Measurements from ENCODE around the gene ALDH3B2.
"Not testable (repeated sequence)": the region's sequence is repeated elsewhere in the genome, so short reads cannot be mapped to it uniquely, and the experiment has no call there.

Gene ALDH3B2

GRCh38 chr11:67628710-67629385, 45.6 kb downstream of the ALDH3B2 start:
- no peak for DNase-seq

GRCh38 chr11:67627812-67628624, 46.4 kb downstream of the ALDH3B2 start:
- no peak for DNase-seq

- DNase-seq: no peak
Observed at GRCh38 chr11:67627441-67627811, 47.0 kb downstream of the ALDH3B2 start.

- DNase-seq: no peak
Observed at GRCh38 chr11:67626970-67627369, 47.5 kb downstream of the ALDH3B2 start.

GRCh38 chr11:67626131-67626833, 48.1 kb downstream of the ALDH3B2 start:
- DNase-seq: not testable (repeated sequence)

GRCh38 chr11:67623795-67624194, 50.6 kb downstream of the ALDH3B2 start:
- DNase-seq: not testable (repeated sequence)

GRCh38 chr11:67622905-67623304, 51.5 kb downstream of the ALDH3B2 start:
- DNase-seq: not testable (repeated sequence)

GRCh38 chr11:67621928-67622327, 52.5 kb downstream of the ALDH3B2 start:
- DNase-seq: not testable (repeated sequence)

- DNase-seq: not testable (repeated sequence)
Observed at GRCh38 chr11:67620621-67621020, 53.8 kb downstream of the ALDH3B2 start.

- DNase-seq: not testable (repeated sequence)
Observed at GRCh38 chr11:67619683-67620618, 54.5 kb downstream of the ALDH3B2 start.

GRCh38 chr11:67618901-67619659, 55.3 kb downstream of the ALDH3B2 start:
- not testable (repeated sequence) for DNase-seq

- no peak for DNase-seq
Observed at GRCh38 chr11:67617243-67617953, 57.0 kb downstream of the ALDH3B2 start.

- DNase-seq: no peak
Observed at GRCh38 chr11:67616431-67617242, 57.8 kb downstream of the ALDH3B2 start.

- no peak for DNase-seq
Observed at GRCh38 chr11:67615728-67616430, 58.5 kb downstream of the ALDH3B2 start.

- peak; percentile 72 for DNase-seq
Observed at GRCh38 chr11:67614730-67615714, 59.4 kb downstream of the ALDH3B2 start.

GRCh38 chr11:67613960-67614715, 60.3 kb downstream of the ALDH3B2 start:
- peak; percentile 84 for DNase-seq

- DNase-seq: no peak
Observed at GRCh38 chr11:67613313-67613959, 61.0 kb downstream of the ALDH3B2 start.

Measured in stimulated activated CD4-positive, alpha-beta T cell treated with anti-CD3 and anti-CD28 coated beads, Interleukin-1b, Interleukin-23, amount 100 ng/mL, for 48 hours (primary cell).